Nephron (organoid): Measurements from ENCODE around the gene LRBA.

Source experiments
- H3K27ac Mint-ChIP-seq, 3 experiments: 2 replicates each; pipeline ENCODE4 v1.8.0; 2020; ENCODE audit warnings: mixed read lengths in 3 of 3, mild to moderate bottlenecking in 2 of 3, moderate library complexity in 1 of 3
- H3K27me3 Mint-ChIP-seq: 2 replicates; pipeline ENCODE4 v1.8.0; 2021; ENCODE audit warnings: low read depth, mild to moderate bottlenecking, moderate library complexity, mixed read lengths
- H3K36me3 Mint-ChIP-seq: 2 replicates; pipeline ENCODE4 v1.8.0; 2020; ENCODE audit warnings: low read depth, mixed read lengths
- H3K4me1 Mint-ChIP-seq: 2 replicates; pipeline ENCODE4 v1.8.0; 2020; ENCODE audit warnings: mixed read lengths
- H3K4me3 Mint-ChIP-seq, 3 experiments: 2 replicates each; pipeline ENCODE4 v1.8.0; 2020; ENCODE audit warnings: mild to moderate bottlenecking in 3 of 3, mixed read lengths in 3 of 3, moderate library complexity in 2 of 3
- H3K9me3 Mint-ChIP-seq: 2 replicates; pipeline ENCODE4 v1.8.0; 2020; ENCODE audit warnings: mixed read lengths
- TF ChIP-seq, protein P1 (sequence below), 3 experiments: fragments of 200-600 bp; sonication (generic); IDR thresholded peaks; one replicate each; pipeline ENCODE4 v1.5.0; 2021; ENCODE audit warnings: antibody characterized with exemption in 3 of 3; ENCODE audit not compliant: unreplicated experiment in 3 of 3

LRBA gene

DNA sequence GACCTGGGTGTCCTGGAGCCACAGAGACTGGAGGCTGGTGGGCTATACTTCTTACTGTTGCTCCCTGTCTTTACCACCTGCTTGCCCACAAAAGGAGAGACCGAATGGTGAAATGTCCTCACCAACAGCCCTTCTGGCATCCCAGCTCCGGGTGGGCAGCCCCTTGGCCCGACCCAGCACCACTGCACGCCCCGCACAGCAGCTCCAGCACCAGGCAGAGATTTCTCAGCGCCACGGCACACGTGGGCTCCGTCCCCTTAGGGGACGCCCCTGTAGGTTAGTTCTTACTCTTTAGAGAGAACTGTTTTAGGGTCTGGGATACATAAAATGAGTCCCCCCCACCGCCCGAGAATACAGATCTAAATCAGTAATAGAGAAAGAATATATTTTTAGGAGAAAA, 591.6 kb downstream of the LRBA start:
- no peak overlapping the region for H3K4me3 Mint-ChIP-seq
- H3K36me3 Mint-ChIP-seq: peaks cover 7% of the 10 kb centered on the region
- H3K27me3 Mint-ChIP-seq: no peaks in the 10 kb centered on the region
- no peaks in the 10 kb centered on the region for H3K4me1 Mint-ChIP-seq
- no peaks in the 10 kb centered on the region for H3K9me3 Mint-ChIP-seq
- TF ChIP-seq, protein P1, sequence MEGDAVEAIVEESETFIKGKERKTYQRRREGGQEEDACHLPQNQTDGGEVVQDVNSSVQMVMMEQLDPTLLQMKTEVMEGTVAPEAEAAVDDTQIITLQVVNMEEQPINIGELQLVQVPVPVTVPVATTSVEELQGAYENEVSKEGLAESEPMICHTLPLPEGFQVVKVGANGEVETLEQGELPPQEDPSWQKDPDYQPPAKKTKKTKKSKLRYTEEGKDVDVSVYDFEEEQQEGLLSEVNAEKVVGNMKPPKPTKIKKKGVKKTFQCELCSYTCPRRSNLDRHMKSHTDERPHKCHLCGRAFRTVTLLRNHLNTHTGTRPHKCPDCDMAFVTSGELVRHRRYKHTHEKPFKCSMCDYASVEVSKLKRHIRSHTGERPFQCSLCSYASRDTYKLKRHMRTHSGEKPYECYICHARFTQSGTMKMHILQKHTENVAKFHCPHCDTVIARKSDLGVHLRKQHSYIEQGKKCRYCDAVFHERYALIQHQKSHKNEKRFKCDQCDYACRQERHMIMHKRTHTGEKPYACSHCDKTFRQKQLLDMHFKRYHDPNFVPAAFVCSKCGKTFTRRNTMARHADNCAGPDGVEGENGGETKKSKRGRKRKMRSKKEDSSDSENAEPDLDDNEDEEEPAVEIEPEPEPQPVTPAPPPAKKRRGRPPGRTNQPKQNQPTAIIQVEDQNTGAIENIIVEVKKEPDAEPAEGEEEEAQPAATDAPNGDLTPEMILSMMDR (IDR thresholded peaks at IDR 0.05; ENCODE audit: unreplicated experiment in 3 of 3): no peak
- H3K27ac Mint-ChIP-seq: no peak overlapping the region

DNA sequence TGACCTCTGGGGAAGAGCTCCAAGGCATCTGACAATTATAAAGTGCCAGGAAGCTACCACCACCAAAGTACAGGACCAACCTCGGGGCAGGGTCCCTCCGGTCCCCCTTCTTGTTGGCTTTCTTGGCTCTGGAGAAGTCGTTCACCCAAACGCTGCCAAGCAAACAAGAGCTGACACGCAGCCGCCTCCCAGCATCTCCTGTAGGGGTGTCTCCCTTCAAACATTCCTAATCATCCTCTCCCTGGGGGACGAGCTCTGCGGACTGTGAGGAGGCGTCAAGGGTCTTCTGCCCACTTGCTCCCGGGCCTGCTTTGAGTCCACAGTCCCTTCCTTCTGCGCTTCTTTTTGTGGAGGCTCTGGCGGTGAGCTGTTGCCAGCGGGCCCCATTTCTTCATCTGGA, 592.0 kb downstream of the LRBA start:
- TF ChIP-seq, protein P1 (IDR thresholded peaks at IDR 0.05; ENCODE audit: unreplicated experiment in 3 of 3): no peak
- H3K4me1 Mint-ChIP-seq: no peaks in the 10 kb centered on the region
- no peaks in the 10 kb centered on the region for H3K9me3 Mint-ChIP-seq
- no peak overlapping the region for H3K27ac Mint-ChIP-seq
- H3K4me3 Mint-ChIP-seq: no peak overlapping the region
- H3K36me3 Mint-ChIP-seq: peaks cover 7% of the 10 kb centered on the region
- H3K27me3 Mint-ChIP-seq: no peaks in the 10 kb centered on the region

DNA sequence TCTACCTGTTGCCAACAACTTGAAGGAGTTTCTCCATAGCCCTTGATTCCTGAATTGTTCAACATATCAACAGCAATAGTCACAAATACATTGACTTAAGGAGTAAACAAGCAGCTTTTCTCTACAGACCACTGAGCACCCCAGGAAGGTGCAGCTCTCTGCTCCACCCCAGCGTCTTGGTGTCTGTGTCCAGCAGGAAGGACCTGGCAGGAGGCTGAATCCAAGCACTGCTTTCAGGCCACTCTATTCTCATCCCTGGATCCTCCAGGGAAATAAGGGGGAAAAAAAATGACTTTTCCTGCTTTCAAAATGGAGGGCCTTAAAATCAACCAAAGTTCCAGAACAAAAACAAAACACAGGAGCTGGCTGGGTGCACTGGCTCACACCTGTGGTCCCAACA, 593.5 kb downstream of the LRBA start:
- H3K4me3 Mint-ChIP-seq: no peak overlapping the region
- no peaks in the 10 kb centered on the region for H3K27me3 Mint-ChIP-seq
- peaks cover 7% of the 10 kb centered on the region for H3K36me3 Mint-ChIP-seq
- TF ChIP-seq, protein P1 (IDR thresholded peaks at IDR 0.05; ENCODE audit: unreplicated experiment in 3 of 3): no peak
- no peak overlapping the region for H3K27ac Mint-ChIP-seq
- no peaks in the 10 kb centered on the region for H3K9me3 Mint-ChIP-seq
- H3K4me1 Mint-ChIP-seq: no peaks in the 10 kb centered on the region

DNA sequence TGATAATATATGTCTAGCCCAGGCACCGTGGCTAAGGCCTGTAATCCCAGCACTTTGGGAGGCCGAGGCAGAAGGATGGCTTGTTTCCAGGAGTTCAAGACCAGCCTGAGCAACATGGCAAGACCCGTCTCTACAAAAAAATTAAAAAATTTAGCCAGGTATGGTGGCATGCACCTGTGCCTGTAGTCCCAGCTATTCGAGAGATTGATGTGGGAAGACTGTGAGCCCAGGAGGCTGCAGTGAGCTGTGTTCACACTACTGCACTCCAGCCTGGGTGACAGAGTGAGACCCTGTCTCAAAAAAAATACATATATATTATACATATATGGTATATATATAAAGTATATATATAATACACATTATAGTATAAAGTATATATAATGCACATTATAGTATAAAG, 595.1 kb downstream of the LRBA start:
- Mint-ChIP-seq H3K27ac (no peak overlapping the region), H3K4me3 (no peak overlapping the region), H3K36me3 (peaks cover 7% of the 10 kb centered on the region), H3K27me3 (no peaks in the 10 kb centered on the region), H3K9me3 (no peaks in the 10 kb centered on the region), H3K4me1 (no peaks in the 10 kb centered on the region)
- TF ChIP-seq, protein P1 (IDR thresholded peaks at IDR 0.05; ENCODE audit: unreplicated experiment in 3 of 3): no peak

DNA sequence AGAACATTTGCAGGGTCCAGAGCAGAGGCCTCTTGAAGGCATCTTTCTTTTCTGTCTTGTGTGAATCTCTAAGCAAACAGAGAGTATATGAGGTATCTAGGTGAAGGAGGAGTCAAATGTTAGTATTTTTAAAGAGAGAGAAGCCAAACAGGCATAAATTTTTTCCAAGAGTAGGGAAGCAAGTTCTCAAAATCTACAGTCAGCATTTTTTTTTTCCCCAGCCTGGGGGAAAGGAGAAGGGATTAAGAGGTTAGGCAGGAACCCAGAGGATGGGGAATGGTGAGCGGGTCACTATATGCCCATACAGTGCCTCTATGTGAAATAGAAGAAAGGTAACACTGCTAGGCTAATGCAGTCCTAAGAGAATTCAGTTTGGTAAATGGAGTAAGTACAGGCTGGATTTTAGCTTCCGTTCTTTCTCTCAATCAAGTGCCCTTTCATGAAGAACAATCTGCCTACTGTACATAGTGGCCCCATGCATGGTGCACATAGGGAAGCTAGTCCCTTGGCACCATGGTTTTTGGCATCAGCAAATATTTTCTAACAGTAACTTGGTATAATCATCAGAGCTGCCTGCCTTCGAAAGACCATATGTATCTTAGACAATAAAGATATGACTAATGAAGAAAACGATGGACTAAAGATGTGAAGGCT, 596.2 kb downstream of the LRBA start:
- TF ChIP-seq, protein P1 (IDR thresholded peaks at IDR 0.05; ENCODE audit: unreplicated experiment in 3 of 3): no peak
- no peak overlapping the region for H3K4me3 Mint-ChIP-seq
- H3K4me1 Mint-ChIP-seq: no peaks in the 10 kb centered on the region
- H3K9me3 Mint-ChIP-seq: no peaks in the 10 kb centered on the region
- H3K36me3 Mint-ChIP-seq: peaks cover 10% of the 10 kb centered on the region
- no peak overlapping the region for H3K27ac Mint-ChIP-seq
- H3K27me3 Mint-ChIP-seq: no peaks in the 10 kb centered on the region

DNA sequence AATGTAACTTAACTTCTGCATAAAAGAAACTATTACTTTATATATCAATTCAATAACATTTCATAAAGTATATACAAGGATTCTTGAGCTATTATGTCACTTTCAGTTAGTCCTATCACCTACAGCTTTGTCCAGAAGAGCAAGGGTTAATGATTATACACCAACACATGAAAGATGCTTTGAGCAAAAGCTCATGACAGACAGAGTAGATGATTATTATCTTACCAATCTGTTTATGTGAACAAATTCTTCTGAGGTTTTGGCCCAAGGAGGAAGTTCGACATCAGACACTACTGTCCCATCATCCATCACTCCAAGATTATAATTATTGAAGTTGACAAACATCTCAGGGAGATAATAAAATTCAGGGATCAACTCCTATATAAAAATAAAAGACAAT, 599.9 kb downstream of the LRBA start:
- H3K36me3 Mint-ChIP-seq: peaks cover 3% of the 10 kb centered on the region

More for the DNA sequence above, 599.9 kb downstream of the LRBA start:
- Mint-ChIP-seq H3K9me3 (no peaks in the 10 kb centered on the region), H3K27ac (no peak overlapping the region), H3K27me3 (no peaks in the 10 kb centered on the region), H3K4me1 (no peaks in the 10 kb centered on the region), H3K4me3 (no peak overlapping the region)
- TF ChIP-seq, protein P1 (IDR thresholded peaks at IDR 0.05; ENCODE audit: unreplicated experiment in 3 of 3): no peak
